GM20000 (cell line): ENCODE data around the gene MRPL21.

Source experiments
- DNase-seq: peaks from one replicate; pipeline ENCODE4 v3.0.0; 2012; ENCODE audit warnings: low spot score
- TF ChIP-seq, protein P1 (sequence below): IDR thresholded peaks from 2 replicates; pipeline ENCODE4 v1.5.1; 2012; ENCODE audit warnings: mild to moderate bottlenecking, control low read depth; ENCODE audit errors: extremely low read depth, missing control alignments

The MRPL21 gene

DNA sequence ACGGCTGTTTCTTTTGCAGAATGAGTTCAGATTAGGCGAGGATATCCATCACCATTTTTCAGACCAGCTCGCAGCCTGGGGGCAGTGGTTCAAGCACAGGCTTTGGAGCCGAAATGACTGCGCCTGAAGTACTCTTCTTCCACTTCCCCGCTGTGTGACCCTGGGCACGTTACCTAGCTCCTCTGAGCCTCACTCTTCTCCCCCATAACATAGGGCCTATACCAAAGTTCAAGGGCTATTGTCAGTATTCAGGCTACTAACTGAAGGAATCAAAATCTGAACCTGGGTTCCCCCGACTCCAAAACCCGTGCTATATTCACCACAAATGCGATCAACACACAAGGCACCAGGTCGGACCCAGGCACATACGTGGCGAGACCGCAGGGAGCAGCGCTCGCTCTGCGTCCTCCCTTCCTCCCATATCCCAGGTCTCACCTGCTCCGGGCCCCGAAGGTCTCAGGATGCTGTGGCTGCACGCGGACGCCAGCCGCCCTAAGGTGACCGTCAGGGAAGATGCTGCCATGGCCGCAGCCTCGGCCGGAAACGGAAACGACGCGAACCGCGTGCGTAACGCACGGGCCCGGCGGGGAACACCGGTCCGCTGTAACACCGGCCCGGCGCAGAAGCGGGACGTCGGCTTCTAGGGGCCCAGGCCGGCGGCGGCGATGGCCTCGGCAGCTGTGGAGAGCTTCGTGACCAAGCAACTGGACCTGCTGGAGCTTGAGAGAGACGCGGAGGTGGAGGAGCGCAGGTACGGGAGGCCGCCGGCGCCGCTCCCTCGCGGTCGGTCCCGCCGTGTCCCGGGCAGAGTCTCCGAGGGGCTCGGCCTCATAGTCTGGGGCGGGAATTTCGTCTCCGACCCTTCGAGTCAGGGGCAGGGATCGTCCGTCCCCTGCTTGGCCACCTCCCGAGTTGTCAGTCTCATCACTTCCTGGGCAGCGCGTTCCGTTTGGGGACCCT, at the start of gene MRPL21, which contains the start of gene IGHMBP2:
TSS of gene MRPL21 (minus strand) at position 545 of the 960 bp plus-strand sequence. CDS start at position 523, 22 bp downstream.
TSS of gene IGHMBP2 (plus strand) at position 604 of the 960 bp plus-strand sequence. CDS start at position 666, 62 bp downstream.
- DNase-seq: peak; percentile 94
- TF ChIP-seq, protein P1, sequence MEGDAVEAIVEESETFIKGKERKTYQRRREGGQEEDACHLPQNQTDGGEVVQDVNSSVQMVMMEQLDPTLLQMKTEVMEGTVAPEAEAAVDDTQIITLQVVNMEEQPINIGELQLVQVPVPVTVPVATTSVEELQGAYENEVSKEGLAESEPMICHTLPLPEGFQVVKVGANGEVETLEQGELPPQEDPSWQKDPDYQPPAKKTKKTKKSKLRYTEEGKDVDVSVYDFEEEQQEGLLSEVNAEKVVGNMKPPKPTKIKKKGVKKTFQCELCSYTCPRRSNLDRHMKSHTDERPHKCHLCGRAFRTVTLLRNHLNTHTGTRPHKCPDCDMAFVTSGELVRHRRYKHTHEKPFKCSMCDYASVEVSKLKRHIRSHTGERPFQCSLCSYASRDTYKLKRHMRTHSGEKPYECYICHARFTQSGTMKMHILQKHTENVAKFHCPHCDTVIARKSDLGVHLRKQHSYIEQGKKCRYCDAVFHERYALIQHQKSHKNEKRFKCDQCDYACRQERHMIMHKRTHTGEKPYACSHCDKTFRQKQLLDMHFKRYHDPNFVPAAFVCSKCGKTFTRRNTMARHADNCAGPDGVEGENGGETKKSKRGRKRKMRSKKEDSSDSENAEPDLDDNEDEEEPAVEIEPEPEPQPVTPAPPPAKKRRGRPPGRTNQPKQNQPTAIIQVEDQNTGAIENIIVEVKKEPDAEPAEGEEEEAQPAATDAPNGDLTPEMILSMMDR: no peak

GRCh38 chr11:68950762-68951161, 47.1 kb upstream of the MRPL21 start:
- DNase-seq: no peak
- TF ChIP-seq, protein P1: no peak

- TF ChIP-seq, protein P1: no peak
- no peak for DNase-seq
Observed at GRCh38 chr11:68950270-68950669, 46.6 kb upstream of the MRPL21 start.

GRCh38 chr11:68948935-68949334, 45.3 kb upstream of the MRPL21 start:
- TF ChIP-seq, protein P1: no peak
- DNase-seq: no peak

- no peak for DNase-seq
- TF ChIP-seq, protein P1: no peak
Observed at GRCh38 chr11:68948496-68948895, 44.9 kb upstream of the MRPL21 start.

DNA sequence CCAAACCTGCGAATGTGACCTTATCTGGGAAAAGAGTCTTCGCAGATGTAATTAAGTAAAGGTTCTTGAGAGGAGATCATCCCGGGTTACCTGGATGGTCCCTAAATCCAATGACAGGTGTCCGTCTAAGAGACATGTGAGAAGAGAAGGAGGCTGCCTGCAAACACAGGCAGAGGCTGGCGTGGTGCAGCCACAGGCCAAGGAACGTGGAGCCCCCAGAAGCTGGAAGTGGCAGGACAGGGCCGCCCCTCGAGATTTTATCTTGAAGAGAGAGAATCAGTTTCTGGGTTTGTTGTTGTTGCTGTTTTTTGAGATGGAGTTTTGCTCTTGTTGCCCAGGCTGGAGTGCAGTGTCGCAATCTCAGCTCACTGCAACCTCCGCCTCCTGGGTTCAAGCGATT, 43.5 kb upstream of the MRPL21 start:
- TF ChIP-seq, protein P1: no peak
- DNase-seq: no peak

- DNase-seq: no peak
- TF ChIP-seq, protein P1: no peak
Observed at GRCh38 chr11:68946416-68947090, 42.9 kb upstream of the MRPL21 start.
